Keratinocyte (primary cell): Measurements from ENCODE around the gene CC2D1A.

Source experiments
- CTCF ChIP-seq, 3 experiments: IDR thresholded peaks in 1 of 3; conservative IDR thresholded peaks in 1 of 3; optimal IDR thresholded peaks in 1 of 3; 2 replicates in 2 of 3; 3 replicates in 1 of 3; pipeline versions ENCODE3 to v1.5.1; 2011; ENCODE audit warnings: low read length in 3 of 3, mild to moderate bottlenecking in 3 of 3, moderate library complexity in 2 of 3, control low read depth in 1 of 3, inconsistent platforms in 1 of 3; ENCODE audit not compliant: insufficient read depth in 2 of 3; ENCODE audit errors: extremely low read depth in 1 of 3
- EZH2 ChIP-seq: IDR thresholded peaks from one replicate; pipeline ENCODE4 v1.6.1; 2012; ENCODE audit warnings: inconsistent platforms, mild to moderate bottlenecking, low read length, moderate library complexity

- TF ChIP-seq CTCF (optimal IDR thresholded peaks at IDR 0.05 in 1 of 3, IDR thresholded peaks at IDR 0.05 in 1 of 3, conservative IDR thresholded peaks at IDR 0.05 in 1 of 3; ENCODE audit: extremely low read depth in 1 of 3, insufficient read depth in 2 of 3, low read length in 3 of 3), result no peak
- TF ChIP-seq EZH2, result no peak
Measured at GRCh38 chr19:13964776-13965175, 58.8 kb downstream of the CC2D1A start.
